HepG2 (cell line): Measurements from ENCODE around the gene FNDC4. TPM values are rescaled to one million over a fixed set of nuclear protein-coding genes. Genes with fewer than 3 reads are reported as not detected.

Experiments
- ATAC-seq: fragments of 200-7000 bp; cut with Tn5 transposase; 3 replicates; pipeline ENCODE4 v1.9.1; 2020; ENCODE audit warnings: mild to moderate bottlenecking, moderate library complexity
- BruUV-seq: library from RNA; stranded (reverse); fragments of 400-500 nt; replicated peaks from 2 replicates; lab custom pipeline; 2021; lab: Mats Ljungman, UMichigan
- CTCF ChIA-PET: fragments of 300-600 bp; formaldehyde crosslinking; extraction: SDS; loops from one replicate; lab custom pipeline; 2021; ENCODE audit warnings: low total read pairs, inconsistent platforms, low intra/inter-chr PET ratio; lab: Yijun Ruan, JAX
- POLR2A ChIA-PET: fragments of 350-600 bp; sonication (Branson Sonifier 250); formaldehyde crosslinking; loops from one replicate; lab custom pipeline; 2020; ENCODE audit warnings: antibody characterized with exemption, inconsistent platforms; lab: Yijun Ruan, JAX
- DNase-seq: peaks from one replicate; pipeline ENCODE4 v3.0.0-alpha.2; 2015; ENCODE audit warnings: low spot score
- FAIRE-seq: peaks from 3 replicates; lab custom pipeline; 2011; peaks lifted over from hg19 to GRCh38; lab: Jason Lieb, UNC
- H2AFZ ChIP-seq: one replicate; pipeline ENCODE4 v1.6.1; 2011; ENCODE audit warnings: low read length, inconsistent platforms
- H3K27ac ChIP-seq: fragments of 300-600 bp; 3 replicates; pipeline ENCODE4 v1.8.0; 2011; ENCODE audit warnings: mixed run types, mild to moderate bottlenecking, mixed read lengths, low read length, inconsistent platforms; ENCODE audit not compliant: insufficient read depth; ENCODE audit errors: extremely low read length
- H3K27me3 ChIP-seq, 2 experiments: fragments of 200-600 bp in 1 of 2; 2 replicates in 1 of 2; 3 replicates in 1 of 2; pipeline versions ENCODE4 v1.6.0 to v1.8.0; 2011; ENCODE audit warnings: low read length in 2 of 2, mild to moderate bottlenecking in 2 of 2, moderate library complexity in 2 of 2, inconsistent platforms in 1 of 2; ENCODE audit not compliant: insufficient read depth in 2 of 2, control insufficient read depth in 1 of 2
- H3K36me3 ChIP-seq, 2 experiments: fragments of 200-600 bp in 1 of 2; replicated peaks in 1 of 2; 2 replicates in 1 of 2; 3 replicates in 1 of 2; pipeline versions ENCODE4 v1.5.1 to v1.8.0; 2011; ENCODE audit warnings: low read length in 2 of 2, inconsistent platforms in 1 of 2; ENCODE audit not compliant: insufficient read depth in 2 of 2, control insufficient read depth in 1 of 2
- H3K4me1 ChIP-seq: 2 replicates; pipeline ENCODE4 v1.5.1; 2012; ENCODE audit warnings: low read length, inconsistent platforms; ENCODE audit not compliant: insufficient read depth
- H3K4me2 ChIP-seq: 2 replicates; pipeline ENCODE4 v1.6.0; 2011; ENCODE audit warnings: low read depth, low read length, inconsistent platforms
- H3K4me3 ChIP-seq, 3 experiments: fragments of 200-600 bp in 1 of 3; sonication (generic), shearing (Covaris generic) in 1 of 3; replicated peaks in 1 of 3; 2 replicates each; pipeline ENCODE4 v1.5.1; 2011 to 2016; ENCODE audit warnings: low read length in 3 of 3, inconsistent platforms in 2 of 3, low read depth in 2 of 3, mild to moderate bottlenecking in 2 of 3, control low read depth in 1 of 3, mixed read lengths in 1 of 3; ENCODE audit not compliant: insufficient read depth in 1 of 3
- H3K79me2 ChIP-seq: one replicate; pipeline ENCODE4 v1.6.1; 2011; ENCODE audit warnings: low read length, inconsistent platforms; ENCODE audit not compliant: insufficient read depth
- H3K9ac ChIP-seq: 2 replicates; pipeline ENCODE4 v1.6.0; 2011; ENCODE audit warnings: mild to moderate bottlenecking, low read depth, low read length, inconsistent platforms; ENCODE audit not compliant: insufficient read depth
- H3K9me3 ChIP-seq: 2 replicates; pipeline ENCODE4 v1.5.1; 2012; ENCODE audit warnings: mild to moderate bottlenecking, low read length
- H4K20me1 ChIP-seq: 2 replicates; pipeline ENCODE4 v1.6.0; 2011; ENCODE audit warnings: inconsistent platforms, mild to moderate bottlenecking, low read length, moderate library complexity; ENCODE audit not compliant: insufficient read depth
- AGO1 ChIP-seq: fragments of 200-400 bp; formaldehyde crosslinking; IDR thresholded peaks from 2 replicates; pipeline ENCODE4 v1.6.1; 2017; ENCODE audit warnings: mild to moderate bottlenecking, low read depth, low read length, moderate library complexity; ENCODE audit not compliant: poor library complexity, severe bottlenecking
- CCDC6 ChIP-seq: sonication (generic); formaldehyde crosslinking; IDR thresholded peaks from 2 replicates; pipeline ENCODE4 v1.8.1; 2022; ENCODE audit warnings: mild to moderate bottlenecking, missing genetic modification reagents, moderate library complexity
- GMEB1 ChIP-seq: sonication (generic); formaldehyde crosslinking; IDR thresholded peaks from 2 replicates; pipeline ENCODE4 v1.5.1; 2020; ENCODE audit warnings: missing genetic modification reagents, mild to moderate bottlenecking, borderline replicate concordance
- HIC2 ChIP-seq: sonication (generic); formaldehyde crosslinking; IDR thresholded peaks from 2 replicates; pipeline ENCODE4 v1.9.0; 2022; ENCODE audit warnings: low read depth, missing genetic modification reagents
- POLR2G ChIP-seq: fragments of 200-400 bp; formaldehyde crosslinking; IDR thresholded peaks from 2 replicates; pipeline ENCODE4 v1.6.1; 2018; ENCODE audit warnings: mild to moderate bottlenecking, low read depth, low read length, moderate library complexity
- TCF7 ChIP-seq: sonication (generic); IDR thresholded peaks from 2 replicates; pipeline ENCODE4 v1.6.1; 2016; ENCODE audit warnings: antibody characterized with exemption, low read depth
- THYN1 ChIP-seq: sonication (generic); formaldehyde crosslinking; IDR thresholded peaks from 2 replicates; pipeline ENCODE4 v1.8.1; 2023; ENCODE audit warnings: low read depth, mild to moderate bottlenecking, moderate library complexity, missing genetic modification reagents, borderline replicate concordance
- ZC3H4 ChIP-seq: sonication (generic); formaldehyde crosslinking; IDR thresholded peaks from 2 replicates; pipeline ENCODE4 v1.4.0; 2020; ENCODE audit warnings: missing genetic modification reagents, borderline replicate concordance
- ZNF30 ChIP-seq: sonication (generic); formaldehyde crosslinking; IDR thresholded peaks from 2 replicates; pipeline ENCODE4 v1.5.0; 2020; ENCODE audit warnings: mild to moderate bottlenecking, missing genetic modification reagents
- ZNF34 ChIP-seq: sonication (generic); formaldehyde crosslinking; IDR thresholded peaks from 2 replicates; pipeline ENCODE4 v1.4.0; 2020; ENCODE audit warnings: mild to moderate bottlenecking, missing genetic modification reagents, borderline replicate concordance
- ZNF567 ChIP-seq: sonication (generic); formaldehyde crosslinking; IDR thresholded peaks from 2 replicates; pipeline ENCODE4 v1.8.1; 2023; ENCODE audit warnings: mild to moderate bottlenecking, missing genetic modification reagents, borderline replicate concordance
- WGBS: methylation state at CpG from one replicate; pipeline ENCODE4 v1.1.6; 2017; ENCODE audit warnings: low lambda C conversion rate; 5-methylcytosine and 5-hydroxymethylcytosine counted together
- in situ Hi-C: cut with HindIII; loops from 2 replicates; pipeline ENCODE4 v1.10.0; 2017; ENCODE audit warnings: low pct_unique_long_range_greater_than_20kb; ENCODE audit not compliant: extremely low pct_ligation_motif_present
- intact Hi-C: fragments of 100-400 bp; cut with micrococcal nuclease; formaldehyde crosslinking; loops from one replicate; pipeline ENCODE4 v1.10.0; 2022; ENCODE audit not compliant: unreplicated experiment
- polyA plus RNA-seq, 8 experiments: library from polyadenylated mRNA; depleted of rRNA in 3 of 8; stranded (reverse) in 7 of 8; unstranded in 1 of 8; fragments of >200 nt; fragmentation: Illumina TruSeq in 4 of 8; extraction: Trizol in 4 of 8; gene quantifications; 2 replicates each; pipeline versions ENCODE4 v1.2.1 to v1.2.3, GENCODE V29; 2011 to 2016; ENCODE audit warnings: low read depth in 4 of 8, missing spikeins in 1 of 8, mixed read lengths in 1 of 8; ENCODE audit not compliant: insufficient read depth in 1 of 8
- total RNA-seq, 5 experiments: library from RNA; depleted of rRNA; stranded (reverse); fragments of >200 nt; fragmentation: Illumina TruSeq; extraction: Trizol; gene quantifications; 2 replicates each; pipeline ENCODE4 v1.2.3, GENCODE V29; 2016; ENCODE audit warnings: low read depth in 1 of 5

Gene FNDC4
- total and polyA plus RNA-seq, 2 of the 13 experiments (the other 11 are each of a cell fraction or from before 2014, with no cell fraction given) = 9.0 to 17.4 TPM

GRCh38 chr2:27442920-27443282, 52.1 kb downstream of the FNDC4 start:
- Histone ChIP-seq H3K4me3 (no peak overlapping the region), H3K9ac (no peak overlapping the region), H4K20me1 (no peaks in the 10 kb centered on the region), H3K9me3 (no peaks in the 10 kb centered on the region), H3K79me2 (no peaks in the 10 kb centered on the region), H3K27me3 (no peaks in the 10 kb centered on the region), H3K4me2 (no peak overlapping the region)
- no peak for DNase-seq
- in situ Hi-C loops = no loop called here
- FAIRE-seq = no peak
- intact Hi-C loops = no loop called here
- ATAC-seq = peak; percentile 33
- TF ChIP-seq TCF7 = no peak
- no peak for TF ChIP-seq THYN1
- no peak for TF ChIP-seq ZNF567
- no peak for TF ChIP-seq ZNF30 (CRISPR knock-in tag)
- TF ChIP-seq POLR2G = 0 out of 2 replicates have a peak, but pooled peaks have one; percentile 3
- TF ChIP-seq AGO1 = peak; percentile 0
- TF ChIP-seq ZC3H4 (CRISPR knock-in tag) = no peak
- TF ChIP-seq HIC2 = no peak
- no peak for TF ChIP-seq CCDC6 (CRISPR knock-in tag)
- TF ChIP-seq GMEB1 = no peak
- no peak for TF ChIP-seq ZNF34 (CRISPR knock-in tag)
- TF ChIP-seq, all 625 proteins: peak for 2
- Histone ChIP-seq H3K27ac (no peak overlapping the region), H3K36me3 (peaks cover 22 to 50% of the 10 kb centered on the region in 2 experiments), H3K4me1 (no peaks in the 10 kb centered on the region), H2AFZ (no peak overlapping the region)
- ChIA-PET POLR2A (interaction anchor here (0.8 kb wide), 1 partner anchor 13 kb away, joined by 3 read pairs; no protein-coding TSS in a partner anchor), CTCF (no interaction called here)
- 89% methylated on average over 1 of the region's 6 CpGs for WGBS
- no TSS peak for BruUV-seq
